WTC11 (cell line): Measurements from ENCODE around the gene CLCN1. TPM values are rescaled to one million over a fixed set of nuclear protein-coding genes. Genes with fewer than 3 reads are reported as not detected.
A peak's percentile ranks its signal among the peaks of the same experiment; 100 is the strongest.

Experiments used
- ATAC-seq: fragments of 200-7000 bp; cut with Tn5 transposase; 2 replicates; pipeline ENCODE4 v1.10.0; 2021; ENCODE audit warnings: mild to moderate bottlenecking, moderate library complexity
- CTCF ChIA-PET: fragments of 300-600 bp; sonication (Branson Sonifier 250); formaldehyde crosslinking; loops from one replicate; lab custom pipeline; 2021; ENCODE audit warnings: antibody characterized with exemption; lab: Charles Lee
- POLR2A ChIA-PET: fragments of 350-600 bp; sonication (Branson Sonifier 250); formaldehyde crosslinking; loops from one replicate; lab custom pipeline; 2021; ENCODE audit warnings: antibody characterized with exemption; lab: Charles Lee
- DNase-seq: peaks from one replicate; pipeline ENCODE4 v3.0.0; 2021; ENCODE audit warnings: low spot score
- H3K27ac Mint-ChIP-seq: 2 replicates; pipeline ENCODE4 v1.8.0; 2021; ENCODE audit warnings: mixed read lengths
- H3K27me3 Mint-ChIP-seq: 2 replicates; pipeline ENCODE4 v1.8.0; 2021; ENCODE audit warnings: low read depth, mild to moderate bottlenecking, moderate library complexity, mixed read lengths
- H3K36me3 Mint-ChIP-seq: 2 replicates; pipeline ENCODE4 v1.8.0; 2021; ENCODE audit warnings: mixed read lengths
- H3K4me1 Mint-ChIP-seq: 2 replicates; pipeline ENCODE4 v1.8.0; 2022; ENCODE audit warnings: mixed read lengths
- H3K4me3 Mint-ChIP-seq: 2 replicates; pipeline ENCODE4 v1.8.0; 2021; ENCODE audit warnings: mild to moderate bottlenecking, moderate library complexity, mixed read lengths
- H3K9me3 Mint-ChIP-seq: 2 replicates; pipeline ENCODE4 v1.8.0; 2021; ENCODE audit warnings: mixed read lengths
- ETV6 ChIP-seq: sonication (generic); formaldehyde crosslinking; IDR thresholded peaks from 2 replicates; pipeline ENCODE4 v1.8.1; 2022; ENCODE audit warnings: mild to moderate bottlenecking, missing genetic modification reagents
- FOXK1 ChIP-seq: sonication (generic); formaldehyde crosslinking; IDR thresholded peaks from 2 replicates; pipeline ENCODE4 v1.8.0; 2022; ENCODE audit warnings: mild to moderate bottlenecking, moderate library complexity, missing genetic modification reagents
- GRHL2 ChIP-seq: fragments of 250-450 bp; sonication (Bioruptor Pico); IDR thresholded peaks from 2 replicates; pipeline ENCODE4 v1.8.0; 2022; ENCODE audit warnings: mild to moderate bottlenecking, moderate library complexity; ENCODE audit not compliant: insufficient replicate concordance, severe bottlenecking
- GTF2I ChIP-seq: fragments of 250-450 bp; sonication (Bioruptor Pico); conservative IDR thresholded peaks from 2 replicates; pipeline ENCODE4 v1.4.0; 2021; ENCODE audit warnings: mild to moderate bottlenecking
- NR3C1 ChIP-seq: sonication (generic); formaldehyde crosslinking; conservative IDR thresholded peaks from 2 replicates; pipeline ENCODE4 v1.8.1; 2023; ENCODE audit warnings: low read depth, mild to moderate bottlenecking, missing genetic modification reagents
- RELA ChIP-seq: sonication (generic); formaldehyde crosslinking; IDR thresholded peaks from 2 replicates; pipeline ENCODE4 v1.8.1; 2022; ENCODE audit warnings: missing genetic modification reagents, mild to moderate bottlenecking, borderline replicate concordance
- SP1 ChIP-seq: sonication (generic); formaldehyde crosslinking; conservative IDR thresholded peaks from 2 replicates; pipeline ENCODE4 v1.8.1; 2022; ENCODE audit warnings: missing genetic modification reagents
- ZBTB21 ChIP-seq: sonication (generic); formaldehyde crosslinking; IDR thresholded peaks from 2 replicates; pipeline ENCODE4 v1.8.1; 2023; ENCODE audit warnings: mild to moderate bottlenecking, missing genetic modification reagents, borderline replicate concordance
- ZNF138 ChIP-seq: sonication (generic); formaldehyde crosslinking; conservative IDR thresholded peaks from 2 replicates; pipeline ENCODE4 v1.8.1; 2022; ENCODE audit warnings: mild to moderate bottlenecking, moderate library complexity, missing genetic modification reagents
- ZNF416 ChIP-seq: fragments of 250-450 bp; sonication (Bioruptor Pico); IDR thresholded peaks from 2 replicates; pipeline ENCODE4 v1.9.0; 2021; ENCODE audit warnings: mild to moderate bottlenecking, inconsistent platforms
- ZNF423 ChIP-seq: fragments of 250-450 bp; sonication (Bioruptor Pico); IDR thresholded peaks from 2 replicates; pipeline ENCODE4 v2.1.2; 2022; ENCODE audit warnings: mild to moderate bottlenecking, moderate library complexity
- total RNA-seq: library from RNA; stranded (reverse); gene quantifications from 3 replicates; pipeline ENCODE4 v1.2.3, GENCODE V29; 2021
- TF ChIP-seq, protein P1 (sequence below): sonication (generic); formaldehyde crosslinking; IDR thresholded peaks from 2 replicates; pipeline ENCODE4 v1.8.0; 2023; ENCODE audit warnings: missing genetic modification reagents, mild to moderate bottlenecking, borderline replicate concordance
- TF ChIP-seq, protein P2 (sequence below): sonication (generic); formaldehyde crosslinking; IDR thresholded peaks from 2 replicates; pipeline ENCODE4 v1.8.1; 2022; ENCODE audit warnings: missing genetic modification reagents, borderline replicate concordance
- TF ChIP-seq, protein P3 (sequence below): sonication (generic); formaldehyde crosslinking; IDR thresholded peaks from 2 replicates; pipeline ENCODE4 v1.8.1; 2023; ENCODE audit warnings: mild to moderate bottlenecking, missing genetic modification reagents
- TF ChIP-seq, protein P4 (sequence below): sonication (generic); formaldehyde crosslinking; IDR thresholded peaks from 2 replicates; pipeline ENCODE4 v1.8.1; 2023; ENCODE audit warnings: mild to moderate bottlenecking, moderate library complexity, missing genetic modification reagents
- TF ChIP-seq, protein P5 (sequence below): sonication (generic); formaldehyde crosslinking; IDR thresholded peaks from 2 replicates; pipeline ENCODE4 v1.8.0; 2022; ENCODE audit warnings: mild to moderate bottlenecking, missing genetic modification reagents

Gene CLCN1
- total RNA-seq, 1 experiment from 2014 or later: 0.28 TPM

DNA sequence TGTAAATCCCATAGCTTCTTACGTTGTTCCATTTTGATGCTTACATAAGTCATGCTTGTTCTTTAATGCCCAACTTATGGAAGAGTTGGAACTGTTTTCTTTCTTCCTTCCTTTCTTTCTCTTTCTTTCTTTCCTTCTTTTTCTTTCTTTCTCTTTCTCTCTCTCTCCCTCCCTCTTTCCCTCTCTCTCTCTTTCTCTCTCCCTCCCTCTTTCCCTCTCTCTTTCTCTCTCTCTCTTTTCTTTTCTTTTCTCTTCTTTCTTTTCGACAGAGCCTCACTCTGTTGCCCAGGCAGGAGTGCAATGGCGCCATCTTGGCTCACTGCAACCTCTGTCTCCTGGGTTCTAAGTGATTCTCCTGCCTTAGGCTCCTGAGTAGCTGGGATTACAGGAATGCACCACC lies 27.7 kb downstream of the CLCN1 start:
- DNase-seq (no peak), ATAC-seq (no peak)
- POLR2A ChIA-PET: interaction anchor here (0.7 kb wide), 1 partner anchor 90 kb away, joined by 3 read pairs; no protein-coding TSS in a partner anchor
- Mint-ChIP-seq H3K36me3 (no peaks in the 10 kb centered on the region), H3K4me3 (no peak overlapping the region), H3K9me3 (peaks cover 5% of the 10 kb centered on the region; the same call in 1 of the 2 replicates), H3K27ac (no peak overlapping the region), H3K27me3 (peaks cover 21% of the 10 kb centered on the region), H3K4me1 (peaks cover 20% of the 10 kb centered on the region)
- CTCF ChIA-PET: interaction anchor here (0.6 to 0.9 kb wide), 2 partner anchors 30 to 37 kb away, joined by 3 to 4 read pairs; no protein-coding TSS in a partner anchor
- TF ChIP-seq, protein P1, sequence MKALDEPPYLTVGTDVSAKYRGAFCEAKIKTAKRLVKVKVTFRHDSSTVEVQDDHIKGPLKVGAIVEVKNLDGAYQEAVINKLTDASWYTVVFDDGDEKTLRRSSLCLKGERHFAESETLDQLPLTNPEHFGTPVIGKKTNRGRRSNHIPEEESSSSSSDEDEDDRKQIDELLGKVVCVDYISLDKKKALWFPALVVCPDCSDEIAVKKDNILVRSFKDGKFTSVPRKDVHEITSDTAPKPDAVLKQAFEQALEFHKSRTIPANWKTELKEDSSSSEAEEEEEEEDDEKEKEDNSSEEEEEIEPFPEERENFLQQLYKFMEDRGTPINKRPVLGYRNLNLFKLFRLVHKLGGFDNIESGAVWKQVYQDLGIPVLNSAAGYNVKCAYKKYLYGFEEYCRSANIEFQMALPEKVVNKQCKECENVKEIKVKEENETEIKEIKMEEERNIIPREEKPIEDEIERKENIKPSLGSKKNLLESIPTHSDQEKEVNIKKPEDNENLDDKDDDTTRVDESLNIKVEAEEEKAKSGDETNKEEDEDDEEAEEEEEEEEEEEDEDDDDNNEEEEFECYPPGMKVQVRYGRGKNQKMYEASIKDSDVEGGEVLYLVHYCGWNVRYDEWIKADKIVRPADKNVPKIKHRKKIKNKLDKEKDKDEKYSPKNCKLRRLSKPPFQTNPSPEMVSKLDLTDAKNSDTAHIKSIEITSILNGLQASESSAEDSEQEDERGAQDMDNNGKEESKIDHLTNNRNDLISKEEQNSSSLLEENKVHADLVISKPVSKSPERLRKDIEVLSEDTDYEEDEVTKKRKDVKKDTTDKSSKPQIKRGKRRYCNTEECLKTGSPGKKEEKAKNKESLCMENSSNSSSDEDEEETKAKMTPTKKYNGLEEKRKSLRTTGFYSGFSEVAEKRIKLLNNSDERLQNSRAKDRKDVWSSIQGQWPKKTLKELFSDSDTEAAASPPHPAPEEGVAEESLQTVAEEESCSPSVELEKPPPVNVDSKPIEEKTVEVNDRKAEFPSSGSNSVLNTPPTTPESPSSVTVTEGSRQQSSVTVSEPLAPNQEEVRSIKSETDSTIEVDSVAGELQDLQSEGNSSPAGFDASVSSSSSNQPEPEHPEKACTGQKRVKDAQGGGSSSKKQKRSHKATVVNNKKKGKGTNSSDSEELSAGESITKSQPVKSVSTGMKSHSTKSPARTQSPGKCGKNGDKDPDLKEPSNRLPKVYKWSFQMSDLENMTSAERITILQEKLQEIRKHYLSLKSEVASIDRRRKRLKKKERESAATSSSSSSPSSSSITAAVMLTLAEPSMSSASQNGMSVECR (CRISPR knock-in tag): no peak
- TF ChIP-seq, protein P2, sequence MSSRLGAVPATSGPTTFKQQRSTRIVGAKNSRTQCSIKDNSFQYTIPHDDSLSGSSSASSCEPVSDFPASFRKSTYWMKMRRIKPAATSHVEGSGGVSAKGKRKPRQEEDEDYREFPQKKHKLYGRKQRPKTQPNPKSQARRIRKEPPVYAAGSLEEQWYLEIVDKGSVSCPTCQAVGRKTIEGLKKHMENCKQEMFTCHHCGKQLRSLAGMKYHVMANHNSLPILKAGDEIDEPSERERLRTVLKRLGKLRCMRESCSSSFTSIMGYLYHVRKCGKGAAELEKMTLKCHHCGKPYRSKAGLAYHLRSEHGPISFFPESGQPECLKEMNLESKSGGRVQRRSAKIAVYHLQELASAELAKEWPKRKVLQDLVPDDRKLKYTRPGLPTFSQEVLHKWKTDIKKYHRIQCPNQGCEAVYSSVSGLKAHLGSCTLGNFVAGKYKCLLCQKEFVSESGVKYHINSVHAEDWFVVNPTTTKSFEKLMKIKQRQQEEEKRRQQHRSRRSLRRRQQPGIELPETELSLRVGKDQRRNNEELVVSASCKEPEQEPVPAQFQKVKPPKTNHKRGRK: peak; percentile 92

DNA sequence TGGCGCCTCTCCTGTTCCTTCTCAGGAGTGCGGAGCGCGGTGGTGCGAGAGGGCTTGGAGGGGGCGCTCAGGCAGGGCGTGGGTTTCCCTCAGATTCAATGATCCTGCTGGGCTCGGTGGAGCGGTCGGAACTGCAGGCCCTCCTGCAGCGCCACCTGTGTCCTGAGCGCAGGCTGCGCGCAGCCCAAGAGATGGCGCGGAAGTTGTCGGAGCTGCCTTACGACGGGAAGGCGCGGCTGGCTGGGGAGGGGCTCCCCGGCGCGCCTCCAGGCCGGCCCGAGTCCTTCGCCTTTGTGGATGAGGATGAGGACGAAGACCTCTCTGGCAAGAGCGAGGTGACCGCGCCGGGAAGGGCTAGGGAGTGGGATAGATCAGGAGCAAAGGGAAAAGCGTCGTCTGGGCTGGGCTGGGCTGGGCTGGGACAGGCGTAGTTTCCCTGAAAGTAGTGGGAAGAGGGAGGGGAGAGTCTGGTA lies 29.6 kb downstream of the CLCN1 start:
- peaks cover 20% of the 10 kb centered on the region for H3K4me1 Mint-ChIP-seq
- ChIA-PET POLR2A (interaction anchor here (0.8 to 1.1 kb wide), 5 partner anchors 10 to 26 kb away, joined by 3 to 4 read pairs (median 3); no protein-coding TSS in a partner anchor), CTCF (interaction anchor here (0.6 to 2.7 kb wide), 27 partner anchors 9 to 429 kb away, joined by 3 to 30 read pairs (median 5); partner anchors contain the start of genes CLCN1 and FAM131B)
- H3K36me3 Mint-ChIP-seq: no peaks in the 10 kb centered on the region
- peaks cover 5% of the 10 kb centered on the region; the same call in 1 of the 2 replicates for H3K9me3 Mint-ChIP-seq
- DNase-seq: peak; percentile 82
- 0 out of 2 replicates have a peak overlapping the region, but pooled peaks have one; percentile 40 for H3K27ac Mint-ChIP-seq
- H3K27me3 Mint-ChIP-seq: peaks cover 21% of the 10 kb centered on the region
- peak; percentile 93 for ATAC-seq
- H3K4me3 Mint-ChIP-seq: peak overlapping the region; percentile 79
- TF ChIP-seq, protein P3, sequence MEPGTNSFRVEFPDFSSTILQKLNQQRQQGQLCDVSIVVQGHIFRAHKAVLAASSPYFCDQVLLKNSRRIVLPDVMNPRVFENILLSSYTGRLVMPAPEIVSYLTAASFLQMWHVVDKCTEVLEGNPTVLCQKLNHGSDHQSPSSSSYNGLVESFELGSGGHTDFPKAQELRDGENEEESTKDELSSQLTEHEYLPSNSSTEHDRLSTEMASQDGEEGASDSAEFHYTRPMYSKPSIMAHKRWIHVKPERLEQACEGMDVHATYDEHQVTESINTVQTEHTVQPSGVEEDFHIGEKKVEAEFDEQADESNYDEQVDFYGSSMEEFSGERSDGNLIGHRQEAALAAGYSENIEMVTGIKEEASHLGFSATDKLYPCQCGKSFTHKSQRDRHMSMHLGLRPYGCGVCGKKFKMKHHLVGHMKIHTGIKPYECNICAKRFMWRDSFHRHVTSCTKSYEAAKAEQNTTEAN: 0 out of 2 replicates have a peak, but pooled peaks have one; percentile 25
- TF ChIP-seq, protein P4, sequence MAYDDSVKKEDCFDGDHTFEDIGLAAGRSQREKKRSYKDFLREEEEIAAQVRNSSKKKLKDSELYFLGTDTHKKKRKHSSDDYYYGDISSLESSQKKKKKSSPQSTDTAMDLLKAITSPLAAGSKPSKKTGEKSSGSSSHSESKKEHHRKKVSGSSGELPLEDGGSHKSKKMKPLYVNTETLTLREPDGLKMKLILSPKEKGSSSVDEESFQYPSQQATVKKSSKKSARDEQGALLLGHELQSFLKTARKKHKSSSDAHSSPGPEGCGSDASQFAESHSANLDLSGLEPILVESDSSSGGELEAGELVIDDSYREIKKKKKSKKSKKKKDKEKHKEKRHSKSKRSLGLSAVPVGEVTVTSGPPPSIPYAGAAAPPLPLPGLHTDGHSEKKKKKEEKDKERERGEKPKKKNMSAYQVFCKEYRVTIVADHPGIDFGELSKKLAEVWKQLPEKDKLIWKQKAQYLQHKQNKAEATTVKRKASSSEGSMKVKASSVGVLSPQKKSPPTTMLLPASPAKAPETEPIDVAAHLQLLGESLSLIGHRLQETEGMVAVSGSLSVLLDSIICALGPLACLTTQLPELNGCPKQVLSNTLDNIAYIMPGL (CRISPR knock-in tag): peak; percentile 80
- TF ChIP-seq GTF2I (CRISPR knock-in tag): no peak
- 0 out of 2 replicates have a peak, but pooled peaks have one; percentile 18 for TF ChIP-seq FOXK1 (CRISPR knock-in tag)
- no peak for TF ChIP-seq RELA (CRISPR knock-in tag)
- 0 out of 2 replicates have a peak, but pooled peaks have one; percentile 37 for TF ChIP-seq ZNF138
- TF ChIP-seq ZBTB21 (CRISPR knock-in tag): peak; percentile 83
- TF ChIP-seq GRHL2: no peak
- TF ChIP-seq, protein P5, sequence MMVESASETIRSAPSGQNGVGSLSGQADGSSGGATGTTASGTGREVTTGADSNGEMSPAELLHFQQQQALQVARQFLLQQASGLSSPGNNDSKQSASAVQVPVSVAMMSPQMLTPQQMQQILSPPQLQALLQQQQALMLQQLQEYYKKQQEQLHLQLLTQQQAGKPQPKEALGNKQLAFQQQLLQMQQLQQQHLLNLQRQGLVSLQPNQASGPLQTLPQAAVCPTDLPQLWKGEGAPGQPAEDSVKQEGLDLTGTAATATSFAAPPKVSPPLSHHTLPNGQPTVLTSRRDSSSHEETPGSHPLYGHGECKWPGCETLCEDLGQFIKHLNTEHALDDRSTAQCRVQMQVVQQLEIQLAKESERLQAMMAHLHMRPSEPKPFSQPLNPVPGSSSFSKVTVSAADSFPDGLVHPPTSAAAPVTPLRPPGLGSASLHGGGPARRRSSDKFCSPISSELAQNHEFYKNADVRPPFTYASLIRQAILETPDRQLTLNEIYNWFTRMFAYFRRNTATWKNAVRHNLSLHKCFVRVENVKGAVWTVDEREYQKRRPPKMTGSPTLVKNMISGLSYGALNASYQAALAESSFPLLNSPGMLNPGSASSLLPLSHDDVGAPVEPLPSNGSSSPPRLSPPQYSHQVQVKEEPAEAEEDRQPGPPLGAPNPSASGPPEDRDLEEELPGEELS: peak; percentile 92
- 0 out of 2 replicates have a peak, but pooled peaks have one; percentile 50 for TF ChIP-seq SP1 (CRISPR knock-in tag)
- TF ChIP-seq ZNF416 (CRISPR knock-in tag): no peak
- peak; percentile 80; the same call in 1 of the 2 replicates for TF ChIP-seq ETV6 (CRISPR knock-in tag)
- peak; percentile 83 for TF ChIP-seq ZNF423 (CRISPR knock-in tag)
- no peak for TF ChIP-seq NR3C1 (CRISPR knock-in tag)
- TF ChIP-seq, protein P1 (CRISPR knock-in tag): no peak
